Stimulated activated CD8-positive, alpha-beta memory T cell treated with anti-CD3 and anti-CD28 coated beads, Interleukin-7, amount 100 ng/mL, for 1 hour (primary cell): ENCODE results near the gene OLA1.

ENCODE experiments used
- DNase-seq, 2 donors: peaks; one replicate each; pipeline ENCODE4 v3.0.0-alpha.2; 2020; ENCODE audit warnings: low read depth in 2 of 2

OLA1 gene

GRCh38 chr2:174180165-174180724 is 68.1 kb downstream of the OLA1 start:
- no peak for DNase-seq

GRCh38 chr2:174177316-174177890 is 70.9 kb downstream of the OLA1 start:
- no peak for DNase-seq

- no peak for DNase-seq
Measured at GRCh38 chr2:174176898-174177297, 71.4 kb downstream of the OLA1 start.

- no peak for DNase-seq
Measured at GRCh38 chr2:174174741-174175140, 73.6 kb downstream of the OLA1 start.

- no peak for DNase-seq
Measured at GRCh38 chr2:174172802-174173355, 75.5 kb downstream of the OLA1 start.

GRCh38 chr2:174171686-174172445 is 76.5 kb downstream of the OLA1 start:
- no peak for DNase-seq

GRCh38 chr2:174169372-174169771 is 79.0 kb downstream of the OLA1 start:
- no peak for DNase-seq

GRCh38 chr2:174166261-174166660 is 82.1 kb downstream of the OLA1 start:
- DNase-seq = no peak

GRCh38 chr2:174161490-174161889 is 86.8 kb downstream of the OLA1 start:
- DNase-seq = no peak

GRCh38 chr2:174158003-174158402 is 90.3 kb downstream of the OLA1 start:
- DNase-seq = no peak

GRCh38 chr2:174157053-174157452 is 91.3 kb downstream of the OLA1 start:
- DNase-seq = no peak

- DNase-seq = no peak
Measured at GRCh38 chr2:174153757-174154680, 94.3 kb downstream of the OLA1 start.

- no peak for DNase-seq
Measured at GRCh38 chr2:174149530-174149929, 98.8 kb downstream of the OLA1 start.

- DNase-seq = no peak
Measured at GRCh38 chr2:174148833-174149232, 99.5 kb downstream of the OLA1 start.

GRCh38 chr2:174145827-174146226 is 102.5 kb downstream of the OLA1 start:
- DNase-seq = no peak

GRCh38 chr2:174142290-174142689 is 106.0 kb downstream of the OLA1 start:
- no peak for DNase-seq

GRCh38 chr2:174138161-174138560 is 110.2 kb downstream of the OLA1 start:
- no peak for DNase-seq

GRCh38 chr2:174135981-174136380 is 112.4 kb downstream of the OLA1 start:
- no peak for DNase-seq

GRCh38 chr2:174125090-174125489 is 123.2 kb downstream of the OLA1 start:
- DNase-seq = no peak

GRCh38 chr2:174124181-174124580 is 124.2 kb downstream of the OLA1 start:
- DNase-seq = no peak

- DNase-seq = no peak
Measured at GRCh38 chr2:174122185-174122584, 126.1 kb downstream of the OLA1 start.

GRCh38 chr2:174121612-174122011 is 126.7 kb downstream of the OLA1 start:
- no peak for DNase-seq
